CD4-positive, alpha-beta T cell treated with Interleukin-4 for 4 hours (primary cell): Measurements from ENCODE around the gene FLT1.

ENCODE experiments used
- DNase-seq: peaks from one replicate; pipeline ENCODE4 v3.0.0-alpha.2; 2020

The FLT1 gene

GRCh38 chr13:28457521-28457920 lies 37.4 kb downstream of the FLT1 start:
- DNase-seq: no peak

- no peak for DNase-seq
Observed at GRCh38 chr13:28455580-28456194, 39.2 kb downstream of the FLT1 start.

GRCh38 chr13:28452755-28453154 lies 42.2 kb downstream of the FLT1 start:
- no peak for DNase-seq

- no peak for DNase-seq
Observed at GRCh38 chr13:28451482-28452217, 43.3 kb downstream of the FLT1 start.

- no peak for DNase-seq
Observed at GRCh38 chr13:28449826-28450773, 44.8 kb downstream of the FLT1 start.

GRCh38 chr13:28448651-28449358 lies 46.1 kb downstream of the FLT1 start:
- no peak for DNase-seq

- no peak for DNase-seq
Observed at GRCh38 chr13:28447989-28448388, 46.9 kb downstream of the FLT1 start.

GRCh38 chr13:28447206-28447605 lies 47.7 kb downstream of the FLT1 start:
- no peak for DNase-seq

- no peak for DNase-seq
Observed at GRCh38 chr13:28442839-28443238, 52.1 kb downstream of the FLT1 start.

GRCh38 chr13:28441529-28441928 lies 53.4 kb downstream of the FLT1 start:
- no peak for DNase-seq

- DNase-seq: no peak
Observed at GRCh38 chr13:28440774-28441504, 54.0 kb downstream of the FLT1 start.

GRCh38 chr13:28438598-28439334 lies 56.2 kb downstream of the FLT1 start:
- DNase-seq: no peak

- DNase-seq: no peak
Observed at GRCh38 chr13:28438067-28438466, 56.9 kb downstream of the FLT1 start.

GRCh38 chr13:28435917-28436316 lies 59.0 kb downstream of the FLT1 start:
- DNase-seq: no peak

- DNase-seq: no peak
Observed at GRCh38 chr13:28434926-28435325, 60.0 kb downstream of the FLT1 start.

GRCh38 chr13:28432816-28433560 lies 61.9 kb downstream of the FLT1 start:
- no peak for DNase-seq

GRCh38 chr13:28429685-28430290 lies 65.1 kb downstream of the FLT1 start:
- no peak for DNase-seq

- no peak for DNase-seq
Observed at GRCh38 chr13:28429096-28429495, 65.8 kb downstream of the FLT1 start.

GRCh38 chr13:28426381-28426780 lies 68.5 kb downstream of the FLT1 start:
- no peak for DNase-seq

- DNase-seq: no peak
Observed at GRCh38 chr13:28425793-28426192, 69.1 kb downstream of the FLT1 start.
